ENCODE results near the gene CXCL13.

DNA sequence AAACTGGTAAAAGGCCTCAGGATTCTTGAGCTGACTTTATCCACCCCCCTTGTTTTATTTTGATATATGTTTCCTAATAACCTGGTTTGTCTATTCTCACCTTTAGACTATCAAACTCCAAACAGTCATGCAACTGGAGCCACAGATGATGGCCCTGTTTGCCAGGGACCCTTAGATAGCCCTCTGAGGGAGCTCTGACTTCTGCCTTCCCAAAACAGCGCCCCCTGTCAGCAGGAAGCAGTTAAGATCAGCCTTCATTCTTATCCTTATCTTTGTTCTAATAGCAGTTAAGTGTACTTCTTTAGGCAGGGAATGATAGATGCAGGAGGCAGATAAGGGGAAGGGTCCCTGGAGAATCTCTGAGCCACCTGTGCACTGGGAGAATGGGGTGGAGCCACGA lies 27.5 kb upstream of the CXCL13 start:
- TF ChIP-seq, protein P1, sequence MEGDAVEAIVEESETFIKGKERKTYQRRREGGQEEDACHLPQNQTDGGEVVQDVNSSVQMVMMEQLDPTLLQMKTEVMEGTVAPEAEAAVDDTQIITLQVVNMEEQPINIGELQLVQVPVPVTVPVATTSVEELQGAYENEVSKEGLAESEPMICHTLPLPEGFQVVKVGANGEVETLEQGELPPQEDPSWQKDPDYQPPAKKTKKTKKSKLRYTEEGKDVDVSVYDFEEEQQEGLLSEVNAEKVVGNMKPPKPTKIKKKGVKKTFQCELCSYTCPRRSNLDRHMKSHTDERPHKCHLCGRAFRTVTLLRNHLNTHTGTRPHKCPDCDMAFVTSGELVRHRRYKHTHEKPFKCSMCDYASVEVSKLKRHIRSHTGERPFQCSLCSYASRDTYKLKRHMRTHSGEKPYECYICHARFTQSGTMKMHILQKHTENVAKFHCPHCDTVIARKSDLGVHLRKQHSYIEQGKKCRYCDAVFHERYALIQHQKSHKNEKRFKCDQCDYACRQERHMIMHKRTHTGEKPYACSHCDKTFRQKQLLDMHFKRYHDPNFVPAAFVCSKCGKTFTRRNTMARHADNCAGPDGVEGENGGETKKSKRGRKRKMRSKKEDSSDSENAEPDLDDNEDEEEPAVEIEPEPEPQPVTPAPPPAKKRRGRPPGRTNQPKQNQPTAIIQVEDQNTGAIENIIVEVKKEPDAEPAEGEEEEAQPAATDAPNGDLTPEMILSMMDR (IDR thresholded peaks at IDR 0.05; ENCODE audit: borderline replicate concordance, extremely low read depth, low read length, poor library complexity, severe bottlenecking) = peak; percentile 42
- TF ChIP-seq EZH2 (IDR thresholded peaks at IDR 0.05; ENCODE audit: borderline replicate concordance, low read depth, low read length, severe bottlenecking) = no peak
